PC-3 (cell line): ENCODE measurements around the gene SPATS2. TPM values are rescaled to one million over a fixed set of nuclear protein-coding genes. Genes with fewer than 3 reads are reported as not detected.

Source experiments
- ATAC-seq: fragments of 200-7000 bp; cut with Tn5 transposase; 2 replicates; pipeline ENCODE4 v1.9.1; 2020; ENCODE audit warnings: mild to moderate bottlenecking, moderate library complexity
- BruUV-seq: library from RNA; stranded (reverse); fragments of 400-500 nt; replicated peaks from 2 replicates; lab custom pipeline; 2021; lab: Mats Ljungman, UMichigan
- CTCF ChIA-PET: fragments of 300-600 bp; sonication (Branson Sonifier 250); formaldehyde crosslinking; loops from one replicate; lab custom pipeline; 2022; ENCODE audit warnings: antibody characterized with exemption; lab: Charles Lee
- POLR2A ChIA-PET: fragments of 300-600 bp; sonication (Branson Sonifier 250); formaldehyde crosslinking; loops from one replicate; lab custom pipeline; 2022; ENCODE audit warnings: antibody characterized with exemption; ENCODE audit not compliant: unreplicated experiment; lab: Charles Lee
- DNase-seq: peaks from one replicate; pipeline ENCODE4 v3.0.0-alpha.2; 2015
- H2AFZ ChIP-seq: fragments of 300-600 bp; sonication (generic); 2 replicates; pipeline ENCODE4 v1.6.0; 2016; ENCODE audit warnings: antibody characterized with exemption, low read length
- H3F3A ChIP-seq: fragments of 300-600 bp; sonication (generic); one replicate; pipeline ENCODE4 v1.6.0; 2017; ENCODE audit warnings: antibody characterized with exemption, low read length, control low read depth, mild to moderate bottlenecking; ENCODE audit not compliant: unreplicated experiment
- H3K27ac ChIP-seq: fragments of 300-600 bp; sonication (generic); 2 replicates; pipeline ENCODE4 v1.5.1; 2016; ENCODE audit warnings: mild to moderate bottlenecking, low read length
- H3K27me3 ChIP-seq: fragments of 300-600 bp; sonication (generic); 2 replicates; pipeline ENCODE4 v1.6.1; 2016; ENCODE audit warnings: low read length, mixed read lengths
- H3K36me3 ChIP-seq: fragments of 300-600 bp; sonication (generic); 2 replicates; pipeline ENCODE4 v1.6.1; 2016; ENCODE audit warnings: low read depth, mixed run types, low read length, mixed read lengths
- H3K4me1 ChIP-seq: fragments of 300-600 bp; sonication (generic); 2 replicates; pipeline ENCODE4 v1.5.1; 2016; ENCODE audit warnings: low read length; ENCODE audit not compliant: insufficient read depth
- H3K4me2 ChIP-seq: fragments of 300-600 bp; sonication (generic); 2 replicates; pipeline ENCODE4 v1.6.0; 2016; ENCODE audit warnings: low read length
- H3K4me3 ChIP-seq: fragments of 300-600 bp; sonication (generic); 2 replicates; pipeline ENCODE4 v1.5.1; 2016; ENCODE audit warnings: mild to moderate bottlenecking, low read length, mixed read lengths
- H3K79me2 ChIP-seq: fragments of 300-600 bp; sonication (generic); 2 replicates; pipeline ENCODE4 v1.6.1; 2017; ENCODE audit warnings: low read length, mixed read lengths
- H3K9ac ChIP-seq: fragments of 300-600 bp; sonication (generic); 2 replicates; pipeline ENCODE4 v1.6.0; 2016; ENCODE audit warnings: mild to moderate bottlenecking, low read length
- H3K9me2 ChIP-seq: fragments of 300-600 bp; sonication (generic); replicated peaks from 2 replicates; pipeline ENCODE4 v1.6.1; 2016; ENCODE audit warnings: mixed run types, low read length, mixed read lengths
- H3K9me3 ChIP-seq: fragments of 300-600 bp; sonication (generic); 2 replicates; pipeline ENCODE4 v1.6.1; 2016; ENCODE audit warnings: low read length, mixed read lengths
- H4K20me1 ChIP-seq: fragments of 300-600 bp; sonication (generic); 2 replicates; pipeline ENCODE4 v1.6.1; 2016; ENCODE audit warnings: low read length, mixed read lengths
- EZH2 ChIP-seq: fragments of 300-600 bp; sonication (generic); IDR thresholded peaks from one replicate; pipeline ENCODE4 v1.6.1; 2017; ENCODE audit warnings: antibody characterized with exemption, mild to moderate bottlenecking, low read length; ENCODE audit not compliant: unreplicated experiment
- EZH2phosphoT487 ChIP-seq: fragments of 300-600 bp; sonication (generic); IDR thresholded peaks from 2 replicates; pipeline ENCODE4 v1.6.1; 2018; ENCODE audit warnings: mild to moderate bottlenecking, antibody characterized with exemption, low read length, borderline replicate concordance
- intact Hi-C: fragments of 100-400 bp; cut with micrococcal nuclease; formaldehyde crosslinking; loops from 2 replicates; pipeline ENCODE4 v1.9.0; 2023
- total RNA-seq: library from RNA; depleted of rRNA; stranded (reverse); fragments of >200 nt; gene quantifications from 2 replicates; pipeline ENCODE4 v1.2.3, GENCODE V29; 2014
- TF ChIP-seq, protein P1 (sequence below): fragments of 300-600 bp; sonication (generic); conservative IDR thresholded peaks from 2 replicates; pipeline ENCODE4 v1.5.1; 2017; ENCODE audit warnings: antibody characterized with exemption, low read depth, mild to moderate bottlenecking, low read length

SPATS2 gene
- total RNA-seq, 1 experiment from 2014 or later = 27.0 TPM

GRCh38 chr12:49335955-49336644 lies 31.2 kb upstream of the SPATS2 start:
- no TSS peak for BruUV-seq
- Histone ChIP-seq H3K4me2 (peak overlapping the region; percentile 98), H3K9me3 (no peaks in the 10 kb centered on the region), H3K36me3 (no peaks in the 10 kb centered on the region), H3K79me2 (no peaks in the 10 kb centered on the region), H3K9me2 (no peaks in the 10 kb centered on the region), H4K20me1 (no peaks in the 10 kb centered on the region), H3K27me3 (no peaks in the 10 kb centered on the region), H3K27ac (no peak overlapping the region), H3K9ac (no peak overlapping the region), H2AFZ (peak overlapping the region; percentile 94), H3K4me3 (peak overlapping the region; percentile 78), H3F3A (no peaks in the 10 kb centered on the region), H3K4me1 (no peaks in the 10 kb centered on the region)
- ChIA-PET CTCF (interaction anchor here (0.5 to 1.2 kb wide), 2 partner anchors 39 to 178 kb away, joined by 3 to 4 read pairs; no protein-coding TSS in a partner anchor), POLR2A (no interaction called here)
- intact Hi-C loops = loop anchor here (2.0 kb wide), 1 partner anchor 47 kb away; no protein-coding TSS in a partner anchor
- ATAC-seq (no peak), DNase-seq (no peak)
- TF ChIP-seq, protein P1, sequence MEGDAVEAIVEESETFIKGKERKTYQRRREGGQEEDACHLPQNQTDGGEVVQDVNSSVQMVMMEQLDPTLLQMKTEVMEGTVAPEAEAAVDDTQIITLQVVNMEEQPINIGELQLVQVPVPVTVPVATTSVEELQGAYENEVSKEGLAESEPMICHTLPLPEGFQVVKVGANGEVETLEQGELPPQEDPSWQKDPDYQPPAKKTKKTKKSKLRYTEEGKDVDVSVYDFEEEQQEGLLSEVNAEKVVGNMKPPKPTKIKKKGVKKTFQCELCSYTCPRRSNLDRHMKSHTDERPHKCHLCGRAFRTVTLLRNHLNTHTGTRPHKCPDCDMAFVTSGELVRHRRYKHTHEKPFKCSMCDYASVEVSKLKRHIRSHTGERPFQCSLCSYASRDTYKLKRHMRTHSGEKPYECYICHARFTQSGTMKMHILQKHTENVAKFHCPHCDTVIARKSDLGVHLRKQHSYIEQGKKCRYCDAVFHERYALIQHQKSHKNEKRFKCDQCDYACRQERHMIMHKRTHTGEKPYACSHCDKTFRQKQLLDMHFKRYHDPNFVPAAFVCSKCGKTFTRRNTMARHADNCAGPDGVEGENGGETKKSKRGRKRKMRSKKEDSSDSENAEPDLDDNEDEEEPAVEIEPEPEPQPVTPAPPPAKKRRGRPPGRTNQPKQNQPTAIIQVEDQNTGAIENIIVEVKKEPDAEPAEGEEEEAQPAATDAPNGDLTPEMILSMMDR = no peak
- TF ChIP-seq EZH2 (no peak), EZH2phosphoT487 (no peak)

DNA sequence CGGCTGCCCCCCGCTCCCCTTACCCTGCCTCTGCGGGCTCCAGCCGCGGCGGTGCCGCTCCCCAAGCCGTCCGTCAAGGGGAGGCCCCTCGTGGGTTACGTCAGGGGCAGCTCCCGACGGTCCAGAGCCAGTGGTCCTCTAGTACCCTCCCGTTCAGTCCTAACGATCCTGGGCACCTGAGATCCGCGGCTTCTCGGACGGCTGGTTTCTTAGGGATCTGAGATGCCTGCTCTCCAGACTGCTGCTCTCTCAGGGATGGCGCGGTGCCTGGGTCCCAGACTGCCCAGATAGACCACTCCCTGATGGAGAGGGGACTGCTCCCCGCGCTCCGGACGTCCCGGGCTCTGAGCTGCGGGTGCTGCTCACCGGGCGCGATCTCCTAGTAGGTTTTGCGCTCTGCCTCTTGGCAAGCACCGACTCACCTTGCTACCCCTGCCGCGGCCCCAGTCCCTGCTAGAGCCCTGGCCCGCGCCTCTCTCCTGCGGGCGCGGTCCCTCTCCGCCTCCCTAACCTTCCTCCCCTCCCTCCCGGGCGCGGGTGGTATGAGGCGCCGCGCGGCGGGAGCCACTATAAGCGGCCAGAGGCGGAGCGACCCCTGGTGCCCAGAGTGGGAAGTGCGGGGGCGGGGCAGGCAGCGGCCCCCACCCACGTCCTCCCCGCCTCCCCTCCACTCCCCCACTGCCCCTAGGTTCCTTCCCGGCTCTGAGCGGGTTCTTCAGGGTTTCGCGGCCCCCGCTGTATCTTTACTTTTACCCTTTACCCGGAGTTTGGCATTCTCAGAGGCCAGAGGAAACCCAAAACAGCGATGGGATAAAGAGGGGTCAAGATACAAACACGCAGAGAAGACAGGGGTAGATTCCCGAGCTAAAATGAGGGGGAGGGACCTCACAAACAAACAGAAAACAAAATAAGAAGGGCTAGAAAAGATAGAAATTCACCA lies 30.3 kb upstream of the SPATS2 start, which contains the start of gene C1QL4:
TSS of gene C1QL4 (minus strand) at position 544 of the 940 bp plus-strand sequence. CDS start 711 bp downstream, outside the sequence.
- DNase-seq = peak; percentile 86
- no TSS peak for BruUV-seq
- peak; percentile 85 for ATAC-seq
- TF ChIP-seq EZH2phosphoT487 = no peak
- TF ChIP-seq, protein P1 = peak; percentile 92
- POLR2A ChIA-PET = no interaction called here
- Histone ChIP-seq H3K27ac (no peak within 1 kb of the TSS), H2AFZ (peak within 1 kb of the TSS; percentile 94), H3F3A (no peaks in the 10 kb centered on the region), H3K4me1 (no peaks in the 10 kb centered on the region), H3K9me3 (no peaks in the 10 kb centered on the region), H4K20me1 (no peaks in the 10 kb centered on the region), H3K79me2 (no peaks in the 10 kb centered on the region), H3K27me3 (no peaks in the 10 kb centered on the region), H3K9ac (peak within 1 kb of the TSS; percentile 53), H3K36me3 (no peaks in the 10 kb centered on the region), H3K4me3 (peak within 1 kb of the TSS; percentile 78), H3K4me2 (peak within 1 kb of the TSS; percentile 98), H3K9me2 (no peaks in the 10 kb centered on the region)
- CTCF ChIA-PET = interaction anchor here (0.5 kb wide), 1 partner anchor 177 kb away, joined by 3 read pairs; no protein-coding TSS in a partner anchor
- intact Hi-C loops = loop anchor here (1.0 to 2.0 kb wide), 2 partner anchors 39 to 48 kb away; no protein-coding TSS in a partner anchor
